ENCODE results near the gene JUP.

Gene JUP

DNA sequence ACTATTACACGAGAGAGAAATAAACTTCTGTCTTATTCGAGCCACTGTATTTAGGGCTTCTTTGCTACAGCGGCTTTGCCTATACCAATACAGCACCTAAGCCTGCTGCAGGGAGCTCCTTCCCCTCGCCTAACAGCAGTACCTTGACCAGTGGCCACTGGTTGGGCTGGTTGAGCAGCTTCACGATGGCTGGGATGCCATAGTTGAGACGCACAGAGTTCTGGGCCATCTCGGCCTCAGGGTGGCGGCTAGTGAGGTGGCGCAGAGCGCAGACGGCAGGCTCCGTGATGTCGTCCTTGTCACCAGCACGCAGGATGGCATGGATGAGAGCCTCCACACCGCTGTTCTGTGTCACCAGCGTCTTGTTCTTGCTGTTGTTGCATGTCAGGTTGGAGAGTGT, 23.7 kb downstream of the JUP start:
- no peak for DNase-seq (ENCODE audit: low read depth, low spot score)
- H3K27ac ChIP-seq, result peak overlapping the region; percentile 39

DNA sequence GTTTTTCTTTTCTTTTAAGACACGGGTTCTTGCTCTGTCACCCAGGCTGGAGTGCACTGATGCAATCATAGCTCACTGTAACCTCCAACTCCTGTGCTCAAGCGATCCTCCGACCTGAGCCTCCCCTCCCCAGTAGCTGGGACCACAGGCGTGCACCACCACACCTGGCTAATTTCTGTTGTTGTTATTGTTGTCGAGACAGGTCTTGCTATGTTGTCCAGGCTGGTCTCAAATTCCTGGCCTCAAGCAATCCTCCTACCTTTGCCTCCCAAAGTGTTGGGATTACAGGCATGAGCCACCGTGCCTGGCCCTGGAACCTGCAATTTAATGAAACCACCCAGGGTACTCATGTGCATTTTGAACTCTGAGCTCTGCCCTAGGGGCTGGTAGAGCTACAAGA, 24.1 kb downstream of the JUP start:
- peak overlapping the region; percentile 39 for H3K27ac ChIP-seq
- DNase-seq (ENCODE audit: low read depth, low spot score), result no peak

DNA sequence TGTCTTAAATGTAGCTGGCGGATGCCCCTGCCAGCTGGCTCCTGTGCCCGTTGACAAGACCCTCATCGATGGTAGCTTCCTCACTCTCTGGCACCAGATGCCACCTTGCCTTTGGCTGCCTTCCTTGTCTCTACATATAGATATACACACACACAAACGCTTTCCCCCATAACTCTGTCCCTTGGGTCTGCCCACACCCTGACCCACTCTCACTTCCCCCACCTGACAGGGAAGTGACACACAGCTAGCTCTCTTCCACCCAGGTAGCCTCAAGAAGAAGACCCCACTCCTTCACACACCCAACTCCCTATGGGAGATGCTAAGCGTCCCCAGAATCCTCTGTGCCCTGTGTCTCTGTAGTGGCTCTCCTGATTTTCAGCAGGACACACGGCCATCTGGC, 25.6 kb downstream of the JUP start:
- DNase-seq (ENCODE audit: low read depth, low spot score), result no peak
- no peak overlapping the region for H3K27ac ChIP-seq

DNA sequence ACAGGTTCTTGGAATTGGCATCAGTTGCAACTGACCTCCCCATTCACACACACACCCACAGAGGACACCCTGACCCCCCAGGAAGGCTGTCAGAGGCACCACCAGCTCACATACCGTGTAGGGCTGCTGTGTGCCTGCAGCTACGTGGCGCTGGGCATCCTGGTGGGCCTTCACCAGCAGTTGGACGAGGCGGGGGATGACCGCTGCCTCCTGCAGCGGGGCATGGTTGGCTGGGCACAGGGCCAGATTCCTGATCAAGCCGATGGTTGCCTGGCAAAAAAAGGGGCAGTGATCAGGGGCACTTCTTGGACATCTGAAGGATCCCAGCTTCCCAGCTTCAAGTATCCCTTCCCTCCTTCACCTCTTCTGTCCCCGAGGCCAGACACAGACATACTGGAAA, 27.9 kb downstream of the JUP start:
- H3K27ac ChIP-seq, result no peak overlapping the region
- DNase-seq (ENCODE audit: low read depth, low spot score), result no peak

DNA sequence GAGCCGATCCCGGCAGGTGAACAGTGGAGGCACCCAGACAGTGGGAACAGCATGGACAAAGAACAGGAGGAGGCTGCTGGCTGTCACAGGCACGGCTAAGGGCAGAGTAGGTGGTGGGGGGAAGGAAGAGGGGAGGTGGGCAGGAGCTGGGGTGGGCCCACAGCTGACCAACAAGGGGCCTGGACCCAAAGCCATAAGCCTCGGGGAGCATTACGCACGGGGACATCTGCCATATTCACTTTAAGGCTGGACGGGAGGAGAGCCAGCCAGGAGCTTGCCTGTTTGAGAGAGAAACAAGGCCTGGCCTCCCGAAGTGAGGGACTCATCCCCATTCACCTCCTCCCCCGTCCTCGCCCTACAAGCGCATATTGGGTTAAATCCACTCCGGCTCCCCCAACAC, 32.4 kb downstream of the JUP start:
- no peak overlapping the region for H3K27ac ChIP-seq

DNA sequence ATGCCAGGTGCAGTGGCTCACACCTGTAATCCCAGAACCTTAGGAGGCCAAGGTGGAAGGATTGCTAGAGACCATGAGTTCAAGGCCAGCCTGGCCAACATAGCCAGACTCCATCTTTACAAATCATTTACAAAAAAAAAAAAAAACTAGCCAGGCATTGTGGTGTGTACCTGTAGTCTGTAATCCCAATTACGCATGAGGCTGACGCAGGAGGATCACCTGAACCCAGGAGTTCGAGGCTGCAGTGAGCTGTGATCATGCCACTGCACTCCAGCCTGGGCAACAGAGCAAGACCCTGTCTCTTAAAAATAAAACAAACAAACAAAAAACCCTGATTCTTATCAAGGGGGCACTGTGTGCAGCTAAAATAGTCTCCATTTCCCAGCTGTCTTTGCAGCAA, 35.2 kb downstream of the JUP start:
- DNase-seq (ENCODE audit: low read depth, low spot score), result no peak
- H3K27ac ChIP-seq, result peak overlapping the region; percentile 33

More for the DNA sequence above, 32.4 kb downstream of the JUP start:
- no peak for DNase-seq (ENCODE audit: low read depth, low spot score)

DNA sequence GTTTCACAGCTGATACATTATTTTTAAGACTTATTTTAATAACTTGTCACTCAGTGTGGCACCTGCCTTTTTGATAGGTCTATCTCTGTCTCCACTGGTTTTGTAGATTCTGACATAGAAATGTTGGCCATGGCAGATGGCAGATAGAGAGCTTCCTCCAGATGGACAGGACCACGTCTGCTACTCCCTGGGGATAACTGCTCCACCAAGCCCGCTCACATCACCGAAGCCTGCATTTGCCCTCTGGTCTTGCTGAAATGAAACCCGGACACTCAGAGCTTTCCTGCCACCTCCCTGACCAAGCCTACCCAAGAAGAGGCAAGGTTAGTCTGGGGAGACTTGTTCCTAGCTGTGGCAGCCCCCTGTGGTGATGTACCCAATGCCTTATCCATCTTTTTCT, 35.6 kb downstream of the JUP start:
- no peak for DNase-seq (ENCODE audit: low read depth, low spot score)
- H3K27ac ChIP-seq, result peak overlapping the region; percentile 33

DNA sequence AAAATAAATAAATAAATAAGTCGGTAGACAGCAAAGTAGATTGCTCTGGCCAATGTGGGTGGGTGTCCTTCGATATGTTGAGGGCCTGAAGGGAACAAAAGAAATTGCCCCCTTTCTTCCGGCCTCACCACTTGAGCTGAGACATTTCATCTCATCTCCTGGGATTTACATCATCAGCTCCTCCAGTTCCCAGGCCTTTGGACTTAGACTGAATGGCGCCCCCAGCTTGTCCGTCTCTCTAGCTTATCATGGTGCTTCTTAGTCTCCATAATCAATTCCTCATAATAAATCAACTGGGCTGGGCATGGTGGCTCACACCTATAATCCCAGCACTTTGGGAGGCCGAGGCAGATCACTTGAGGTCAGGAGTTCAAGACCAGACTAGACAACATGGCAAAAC, 38.2 kb downstream of the JUP start:
- H3K27ac ChIP-seq, result peak overlapping the region; percentile 23
- no peak for DNase-seq (ENCODE audit: low read depth, low spot score)

DNA sequence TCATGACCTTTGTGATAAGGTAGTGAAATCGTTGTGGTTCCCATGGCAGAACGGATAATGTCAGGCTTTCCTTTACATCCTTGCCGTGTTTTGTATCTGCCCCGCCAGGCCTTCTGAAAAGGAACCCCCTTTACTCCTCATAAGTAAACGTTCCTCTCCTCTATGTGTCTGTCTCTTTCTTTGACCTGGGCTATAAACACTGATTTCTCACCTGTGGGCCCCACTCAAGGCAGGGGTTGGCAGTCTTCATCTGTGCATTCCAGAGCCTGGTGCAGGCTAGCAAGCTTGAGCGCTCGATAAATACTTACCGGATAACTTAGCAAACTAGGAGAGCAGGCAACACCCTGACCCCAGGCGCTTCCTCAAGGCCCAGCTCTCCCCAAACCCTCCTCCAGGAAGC, 44.8 kb downstream of the JUP start:
- peak overlapping the region; percentile 94 for H3K27ac ChIP-seq
- DNase-seq (ENCODE audit: low read depth, low spot score), result no peak

DNA sequence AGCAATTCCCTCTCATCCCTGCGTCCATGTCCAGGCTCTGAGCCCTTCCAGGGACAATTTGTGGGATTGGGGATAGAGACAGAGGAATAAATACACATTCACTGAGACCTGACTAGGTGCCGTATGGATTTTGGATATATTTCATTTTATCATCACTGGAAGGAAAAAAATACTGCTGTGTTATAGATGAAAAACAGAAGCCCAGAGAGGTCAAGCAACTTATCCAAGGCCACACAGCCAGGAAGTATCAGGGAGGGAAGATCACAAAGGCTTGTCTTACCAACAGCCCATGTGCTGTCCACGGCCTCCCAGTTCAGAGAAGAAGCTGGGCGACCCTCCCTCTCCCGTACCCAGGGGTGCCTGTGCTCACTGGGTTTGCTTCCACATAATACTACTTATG, 46.0 kb downstream of the JUP start:
- peak overlapping the region; percentile 94 for H3K27ac ChIP-seq
- no peak for DNase-seq (ENCODE audit: low read depth, low spot score)

DNA sequence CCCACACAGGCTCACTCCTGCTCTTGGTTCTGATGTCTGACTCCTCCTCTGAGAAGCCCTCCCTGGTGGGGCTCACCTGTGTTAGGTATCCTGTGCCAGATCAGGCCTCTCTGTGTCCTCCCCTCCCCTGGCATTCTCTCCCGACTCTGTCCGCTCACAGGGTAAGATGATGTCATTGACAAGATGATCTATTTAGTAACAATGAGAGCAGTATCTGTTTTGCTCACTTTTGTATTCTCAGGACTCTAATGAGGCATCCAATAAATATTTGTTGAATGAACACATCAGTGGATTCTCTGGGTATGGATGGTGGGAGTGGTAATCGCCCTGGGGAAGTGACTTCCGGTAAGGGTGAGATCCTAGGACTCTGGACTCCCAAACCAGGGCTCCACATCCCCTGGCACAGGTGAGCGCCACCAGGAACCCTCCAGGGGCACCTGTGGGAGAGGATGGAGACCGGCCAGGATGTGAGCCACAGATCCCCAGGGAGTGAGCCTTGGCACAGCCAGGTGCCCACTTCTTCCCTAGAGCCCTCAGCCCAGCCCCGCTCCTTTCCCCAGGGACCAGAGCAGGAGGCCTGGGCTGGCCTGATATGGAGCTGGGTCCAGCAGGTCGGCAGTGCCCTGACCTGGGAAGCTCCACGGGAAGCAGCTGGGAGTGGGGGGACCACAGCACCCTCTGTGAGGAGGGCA, 46.7 kb downstream of the JUP start:
- H3K27ac ChIP-seq, result peak overlapping the region; percentile 94
- DNase-seq (ENCODE audit: low read depth, low spot score), result peak; percentile 92

DNA sequence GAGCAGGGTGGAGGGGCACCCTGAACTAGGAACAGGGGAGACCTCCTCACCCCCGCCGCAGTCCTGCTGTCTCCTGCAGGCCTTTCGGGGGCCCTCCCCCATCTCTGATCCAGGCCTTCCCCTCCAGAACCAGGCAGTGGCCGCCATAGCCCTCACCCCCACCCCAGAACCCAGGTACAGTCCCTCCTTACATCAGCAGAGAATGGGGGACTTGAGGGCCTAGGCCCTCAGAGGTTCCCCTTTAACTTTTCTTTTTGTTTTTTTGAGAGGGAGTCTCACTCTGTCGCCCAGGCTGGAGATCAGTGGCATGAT, 47.8 kb downstream of the JUP start:
- DNase-seq (ENCODE audit: low read depth, low spot score), result no peak
- H3K27ac ChIP-seq, result peak overlapping the region; percentile 94

DNA sequence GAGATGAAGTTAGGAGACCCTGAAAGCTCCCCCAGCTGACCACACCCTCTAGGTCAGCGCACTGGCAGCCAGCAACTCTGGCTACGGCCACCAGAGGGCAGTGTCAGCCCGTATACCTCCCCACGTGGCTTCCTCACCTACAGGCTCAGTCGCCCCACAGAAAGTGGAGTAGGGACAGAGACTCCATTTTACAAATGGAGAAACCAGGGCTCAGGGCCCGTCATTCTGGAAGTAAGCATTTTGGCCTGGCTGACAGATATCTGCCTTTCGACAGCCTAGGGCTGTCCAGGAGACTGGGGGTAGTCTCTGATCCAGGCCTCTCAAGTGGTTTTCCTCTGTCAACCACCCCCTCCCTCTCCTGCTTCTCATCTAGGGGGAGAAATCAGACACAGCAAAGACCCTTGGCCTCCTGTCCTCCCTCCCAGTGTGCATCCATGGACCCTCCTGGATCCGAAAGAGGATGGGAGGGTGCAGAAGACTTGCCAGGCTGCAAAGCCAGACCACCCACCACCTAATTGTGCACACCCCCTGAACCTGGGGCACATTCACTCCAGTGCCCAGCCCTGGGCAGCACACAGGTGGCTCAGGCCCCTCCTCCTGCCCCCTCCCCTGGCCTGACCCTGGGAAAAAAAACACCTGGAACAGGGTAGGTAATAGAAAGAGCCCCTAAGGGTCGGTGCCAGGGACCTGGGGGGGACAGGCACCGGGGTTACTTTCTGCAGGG, 48.3 kb downstream of the JUP start:
- no peak for DNase-seq (ENCODE audit: low read depth, low spot score)

DNA sequence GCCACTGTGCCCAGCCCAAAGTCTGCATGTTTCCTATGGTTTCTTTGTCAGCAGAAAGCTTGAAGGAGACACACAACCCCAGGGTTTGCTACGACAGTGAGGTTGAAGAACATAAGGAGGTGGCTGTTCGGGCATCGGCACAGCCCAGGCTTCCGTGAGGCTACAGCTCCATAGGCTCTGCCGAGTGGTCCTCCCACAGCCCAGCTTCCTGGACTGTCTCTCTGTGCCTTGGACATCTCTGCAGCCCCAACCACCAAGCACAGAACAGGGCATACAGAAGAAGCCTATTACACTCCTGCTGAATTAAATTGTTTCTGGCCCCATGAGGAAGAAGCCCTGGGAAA, 48.9 kb downstream of the JUP start:
- DNase-seq (ENCODE audit: low read depth, low spot score), result no peak

More for the DNA sequence above, 48.3 kb downstream of the JUP start:
- peak overlapping the region; percentile 94 for H3K27ac ChIP-seq

DNA sequence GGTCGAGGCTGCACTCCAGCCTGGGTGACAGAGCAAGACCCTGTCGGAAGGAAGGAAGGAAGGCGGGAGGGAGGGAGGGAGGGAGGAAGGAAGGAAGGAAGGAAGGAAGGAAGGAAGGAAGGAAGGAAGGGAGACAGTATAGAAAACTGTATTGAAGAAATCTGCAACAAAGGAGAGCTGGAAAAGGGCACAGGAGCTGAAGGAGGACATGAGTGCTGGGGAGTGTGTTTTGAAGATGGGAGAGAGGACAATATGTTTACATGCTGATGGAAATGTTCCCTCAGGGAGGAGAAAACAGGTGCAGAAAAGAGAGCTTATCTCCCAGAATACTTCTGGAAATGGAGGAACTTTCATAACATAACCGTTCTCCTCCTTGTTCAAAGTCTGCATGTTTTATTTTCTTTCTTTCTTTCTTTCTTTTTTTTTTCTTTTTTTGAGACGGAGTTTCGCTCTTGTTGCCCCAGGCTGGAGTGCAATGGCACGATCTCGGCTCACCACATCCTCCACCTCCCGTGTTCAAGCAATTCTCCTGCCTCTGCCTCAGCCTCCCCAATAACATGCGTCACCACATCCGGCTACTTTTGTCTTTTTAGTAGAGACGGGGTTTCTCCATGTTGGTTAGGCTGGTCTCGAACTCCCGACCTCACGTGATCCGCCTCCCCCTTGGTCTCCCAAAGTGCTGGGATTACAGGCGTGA, 49.4 kb downstream of the JUP start:
- no peak for DNase-seq (ENCODE audit: low read depth, low spot score)
- no peak overlapping the region for H3K27ac ChIP-seq

More for the DNA sequence above, 48.9 kb downstream of the JUP start:
- no peak overlapping the region for H3K27ac ChIP-seq

DNA sequence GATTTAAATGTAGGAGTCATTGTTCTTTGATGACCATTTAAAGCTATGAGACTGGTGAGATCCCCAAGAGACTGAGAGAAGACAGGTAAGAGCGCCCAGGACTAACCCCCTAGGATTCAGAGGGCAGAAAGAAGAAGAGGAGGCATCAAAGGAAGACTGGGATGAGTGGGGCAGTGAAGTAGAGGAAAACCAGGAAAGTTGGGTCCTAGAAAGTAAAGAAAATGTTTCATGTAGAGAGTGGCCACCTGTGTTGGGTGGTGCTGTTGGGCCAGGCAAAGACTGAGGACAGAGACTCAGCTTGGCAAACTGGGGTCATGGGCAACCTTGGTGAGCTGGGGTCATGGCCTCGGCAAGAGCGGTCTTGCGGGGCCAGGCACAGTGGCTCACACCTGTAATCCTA, 50.8 kb downstream of the JUP start:
- no peak overlapping the region for H3K27ac ChIP-seq
- no peak for DNase-seq (ENCODE audit: low read depth, low spot score)

DNA sequence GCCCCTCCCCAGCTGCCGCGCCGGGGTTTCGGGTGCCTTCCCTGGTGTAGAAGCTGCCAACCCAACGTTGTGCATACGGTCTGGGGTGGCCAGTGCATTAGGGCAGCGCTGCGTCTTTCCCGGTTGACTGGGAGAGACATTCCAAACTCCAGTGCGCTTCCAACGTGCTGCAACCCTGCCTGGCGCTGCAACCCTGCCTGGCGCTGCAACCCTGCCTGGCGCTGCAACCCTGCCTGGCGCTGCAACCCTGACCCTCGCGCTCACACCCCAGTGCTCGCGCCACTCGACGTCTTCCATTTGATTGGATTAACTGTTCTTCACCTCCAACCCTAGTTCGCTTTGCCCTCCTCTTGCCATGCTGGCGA, 51.6 kb downstream of the JUP start:
- no peak for DNase-seq (ENCODE audit: low read depth, low spot score)
- no peak overlapping the region for H3K27ac ChIP-seq

DNA sequence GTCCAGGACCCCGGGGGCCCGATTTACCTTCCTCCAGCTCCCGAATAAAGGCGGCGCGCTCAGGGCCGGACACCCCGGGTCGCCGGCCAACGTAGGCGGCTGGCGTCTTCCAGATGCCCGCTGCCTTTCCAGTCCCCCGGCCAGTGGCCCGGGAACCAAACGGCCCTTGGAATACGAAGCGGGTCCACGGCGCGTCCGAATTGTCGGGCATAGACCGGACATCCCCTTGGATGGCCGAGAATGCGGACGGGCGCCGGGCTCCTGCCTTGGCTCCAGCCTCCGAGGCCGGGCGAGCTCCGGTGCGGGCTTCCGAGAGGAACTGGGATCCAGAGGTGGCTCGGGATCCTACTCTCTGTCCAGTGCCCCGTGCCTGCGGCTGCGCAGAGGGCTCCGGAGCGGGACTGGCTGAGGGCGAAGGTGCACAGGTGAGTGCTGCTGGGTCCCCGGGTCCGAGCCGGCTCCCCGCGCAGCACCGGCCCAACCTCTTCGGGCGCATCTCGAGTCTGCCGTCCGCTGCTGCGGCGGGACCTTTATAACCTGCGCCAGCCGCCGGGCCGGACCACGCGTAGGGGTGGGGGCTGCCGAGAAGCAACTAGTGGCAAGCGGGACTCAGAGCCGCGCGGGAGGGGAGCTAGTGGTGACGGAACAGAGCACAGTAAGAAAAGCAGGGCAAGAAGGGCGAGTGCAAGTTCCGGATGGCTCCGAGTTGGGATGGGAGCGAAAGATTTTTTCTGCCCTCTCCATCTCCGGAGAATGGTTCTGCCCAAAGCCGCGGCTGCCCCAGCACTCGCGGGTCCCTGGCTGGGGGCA, 52.2 kb downstream of the JUP start, which contains the start of gene HAP1:
TSS of gene HAP1 (minus strand) at position 505 of the 810 bp plus-strand sequence. CDS start at position 496, 9 bp downstream.
- no peak for DNase-seq (ENCODE audit: low read depth, low spot score)
- no peak within 1 kb of the TSS for H3K27ac ChIP-seq

DNA sequence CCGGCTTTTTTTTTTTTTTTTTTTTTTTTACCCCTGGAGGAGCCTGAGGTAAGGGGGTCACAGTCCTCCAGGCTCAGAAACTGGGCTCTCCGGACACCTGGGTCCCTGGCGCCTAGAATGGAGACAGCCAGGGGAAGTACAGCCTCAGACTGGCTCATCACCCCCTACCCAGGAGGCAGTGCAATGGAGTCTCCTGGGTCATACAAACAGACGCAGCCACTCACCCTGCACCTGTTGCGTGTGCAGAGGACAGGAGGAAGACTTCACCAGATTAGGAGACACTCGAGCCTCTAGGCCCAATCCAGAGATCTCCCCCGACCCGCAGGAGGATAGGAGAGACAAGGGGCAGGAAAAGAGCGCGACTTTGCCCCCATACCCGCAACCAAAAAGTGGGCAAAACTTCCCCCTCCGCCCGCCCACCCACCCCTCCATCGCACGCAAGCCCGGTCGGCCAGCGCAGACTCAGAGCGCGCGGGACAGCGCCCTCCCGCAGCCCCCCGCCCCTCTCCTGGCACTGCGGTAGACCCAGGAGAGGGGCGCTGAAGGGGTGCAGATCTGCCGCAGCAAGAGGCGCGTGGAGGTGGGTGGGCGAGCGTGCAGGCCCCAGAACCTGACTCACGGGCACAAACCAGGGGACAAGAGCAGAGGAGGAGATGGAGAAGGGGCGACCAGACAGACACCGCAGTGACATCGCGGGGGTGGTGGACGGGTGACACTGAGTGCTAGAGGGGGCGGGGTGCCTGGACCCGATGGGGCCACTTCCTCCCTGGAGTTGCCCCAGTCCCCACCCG, 53.0 kb downstream of the JUP start:
- H3K27ac ChIP-seq, result no peak overlapping the region
- no peak for DNase-seq (ENCODE audit: low read depth, low spot score)

DNA sequence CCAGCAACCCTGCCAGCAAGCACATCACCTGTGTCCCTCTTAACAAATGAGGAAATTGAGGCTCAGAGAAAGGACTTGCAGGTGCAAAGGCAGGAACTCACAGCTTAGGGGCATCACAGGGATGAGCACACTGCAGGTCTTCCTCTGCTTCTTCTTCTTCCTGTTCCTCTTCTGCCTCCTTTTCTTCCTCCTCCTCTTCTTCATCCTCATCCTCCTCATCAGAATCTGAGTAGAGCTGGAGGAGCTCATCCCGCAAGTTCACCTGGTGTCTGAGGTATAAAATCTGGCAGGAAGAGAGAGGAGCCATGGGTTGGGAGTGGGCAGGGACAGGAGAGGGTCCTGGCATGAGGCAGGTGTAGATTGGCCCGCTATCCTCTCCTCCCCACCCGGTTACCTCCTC, 54.7 kb downstream of the JUP start:
- no peak overlapping the region for H3K27ac ChIP-seq
- DNase-seq (ENCODE audit: low read depth, low spot score), result no peak

All from epithelial cell of prostate (primary cell).